Stimulated activated naive CD8-positive, alpha-beta T cell treated with anti-CD3 and anti-CD28 coated beads, Interleukin-15, amount 100 ng/mL, for 72 hours (primary cell): Measurements from ENCODE around the gene ASPDH.
"Not testable (repeated sequence)": the region's sequence is repeated elsewhere in the genome, so short reads cannot be mapped to it uniquely, and the experiment has no call there.

ENCODE experiments used
- ATAC-seq: fragments of 150-1000 bp; cut with Tn5 transposase; 2 replicates; pipeline ENCODE4 v1.10.0; 2021; ENCODE audit warnings: mild to moderate bottlenecking, moderate library complexity
- DNase-seq, 2 donors: peaks; one replicate each; pipeline ENCODE4 v3.0.0; 2021 to 2022
- H3K27ac Mint-ChIP-seq, 2 donors: one replicate each; pipeline ENCODE4 v1.8.0; 2022; ENCODE audit warnings: mild to moderate bottlenecking in 2 of 2, mixed read lengths in 2 of 2, moderate library complexity in 2 of 2
- H3K27me3 Mint-ChIP-seq: one replicate; pipeline ENCODE4 v1.8.0; 2022; ENCODE audit warnings: mixed read lengths
- H3K4me1 Mint-ChIP-seq: one replicate; pipeline ENCODE4 v1.8.0; 2022; ENCODE audit warnings: mild to moderate bottlenecking, mixed read lengths
- H3K4me3 Mint-ChIP-seq, 2 donors: one replicate each; pipeline ENCODE4 v1.8.0; 2022; ENCODE audit warnings: mild to moderate bottlenecking in 2 of 2, mixed read lengths in 2 of 2, moderate library complexity in 1 of 2
- H3K9me3 Mint-ChIP-seq, 2 donors: one replicate each; pipeline ENCODE4 v1.8.0; 2022; ENCODE audit warnings: mixed read lengths in 2 of 2

Gene ASPDH

DNA sequence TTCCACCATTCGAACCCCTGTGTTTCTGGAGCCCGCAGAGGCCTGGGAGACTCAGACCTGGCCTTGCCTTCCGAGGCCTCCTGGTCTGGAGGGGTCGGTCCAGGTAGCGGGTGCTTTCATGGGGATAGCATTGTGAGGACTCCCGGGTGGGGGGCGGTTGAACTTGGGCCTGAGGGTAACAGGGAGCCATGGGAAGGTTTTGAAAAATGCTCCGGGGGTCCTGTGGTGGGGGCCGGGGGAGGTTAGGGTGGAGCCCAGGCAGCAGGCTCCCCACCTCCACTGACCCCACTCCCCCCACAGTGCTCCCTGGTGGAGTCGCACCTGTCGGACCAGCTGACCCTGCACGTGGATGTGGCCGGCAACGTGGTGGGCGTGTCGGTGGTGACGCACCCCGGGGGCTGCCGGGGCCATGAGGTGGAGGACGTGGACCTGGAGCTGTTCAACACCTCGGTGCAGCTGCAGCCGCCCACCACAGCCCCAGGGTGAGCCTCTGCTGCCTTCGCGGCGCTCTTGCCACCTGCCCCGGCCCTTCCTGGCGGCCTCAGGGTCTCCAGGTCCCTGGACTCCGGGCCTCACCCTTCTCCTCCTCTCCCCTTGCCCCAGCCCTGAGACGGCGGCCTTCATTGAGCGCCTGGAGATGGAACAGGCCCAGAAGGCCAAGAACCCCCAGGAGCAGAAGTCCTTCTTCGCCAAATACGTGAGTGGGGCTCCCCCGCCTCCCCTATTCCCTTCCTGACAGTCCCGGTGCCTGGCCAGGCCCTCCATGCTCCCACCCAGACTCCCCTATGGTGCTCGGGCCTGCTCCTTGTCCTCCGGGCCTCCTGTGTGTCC lies 33.2 kb downstream of the ASPDH start:
- peaks cover 39% of the 10 kb centered on the region for H3K4me1 Mint-ChIP-seq
- no peak for ATAC-seq
- H3K9me3 Mint-ChIP-seq: peaks cover 0 to 7% of the 10 kb centered on the region in 2 donors
- H3K4me3 Mint-ChIP-seq: no peak overlapping the region
- H3K27ac Mint-ChIP-seq: peak overlapping the region; percentile 19 to 34
- no peak for DNase-seq
- H3K27me3 Mint-ChIP-seq: no peaks in the 10 kb centered on the region

DNA sequence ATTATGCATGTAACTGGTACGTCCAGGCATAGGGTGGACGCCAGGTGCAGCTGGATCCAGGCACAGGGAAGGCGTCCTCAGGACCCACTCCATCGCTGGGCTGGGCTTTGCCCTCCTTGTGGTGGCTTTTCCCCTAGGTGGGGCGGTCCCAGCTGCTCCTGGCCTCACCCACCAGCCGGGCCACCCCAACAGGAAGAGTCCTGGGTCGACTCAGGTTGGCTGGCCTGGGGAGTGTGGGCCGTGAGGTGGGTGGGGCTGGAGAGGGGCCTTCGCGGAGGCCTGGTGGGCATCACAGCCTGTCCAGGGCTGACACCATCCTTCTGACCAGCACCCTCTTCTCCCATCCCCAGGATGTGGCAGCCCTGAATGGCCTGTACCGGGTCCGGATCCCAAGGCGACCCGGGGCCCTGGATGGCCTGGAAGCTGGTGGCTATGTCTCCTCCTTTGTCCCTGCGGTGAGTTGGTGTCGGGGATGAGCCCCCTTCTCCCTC lies 33.9 kb downstream of the ASPDH start:
- DNase-seq (no peak), ATAC-seq (no peak)
- H3K27ac Mint-ChIP-seq: no peak overlapping the region
- peaks cover 46% of the 10 kb centered on the region for H3K4me1 Mint-ChIP-seq
- no peak overlapping the region for H3K4me3 Mint-ChIP-seq
- no peaks in the 10 kb centered on the region for H3K27me3 Mint-ChIP-seq
- peaks cover 0 to 7% of the 10 kb centered on the region in 2 donors for H3K9me3 Mint-ChIP-seq

DNA sequence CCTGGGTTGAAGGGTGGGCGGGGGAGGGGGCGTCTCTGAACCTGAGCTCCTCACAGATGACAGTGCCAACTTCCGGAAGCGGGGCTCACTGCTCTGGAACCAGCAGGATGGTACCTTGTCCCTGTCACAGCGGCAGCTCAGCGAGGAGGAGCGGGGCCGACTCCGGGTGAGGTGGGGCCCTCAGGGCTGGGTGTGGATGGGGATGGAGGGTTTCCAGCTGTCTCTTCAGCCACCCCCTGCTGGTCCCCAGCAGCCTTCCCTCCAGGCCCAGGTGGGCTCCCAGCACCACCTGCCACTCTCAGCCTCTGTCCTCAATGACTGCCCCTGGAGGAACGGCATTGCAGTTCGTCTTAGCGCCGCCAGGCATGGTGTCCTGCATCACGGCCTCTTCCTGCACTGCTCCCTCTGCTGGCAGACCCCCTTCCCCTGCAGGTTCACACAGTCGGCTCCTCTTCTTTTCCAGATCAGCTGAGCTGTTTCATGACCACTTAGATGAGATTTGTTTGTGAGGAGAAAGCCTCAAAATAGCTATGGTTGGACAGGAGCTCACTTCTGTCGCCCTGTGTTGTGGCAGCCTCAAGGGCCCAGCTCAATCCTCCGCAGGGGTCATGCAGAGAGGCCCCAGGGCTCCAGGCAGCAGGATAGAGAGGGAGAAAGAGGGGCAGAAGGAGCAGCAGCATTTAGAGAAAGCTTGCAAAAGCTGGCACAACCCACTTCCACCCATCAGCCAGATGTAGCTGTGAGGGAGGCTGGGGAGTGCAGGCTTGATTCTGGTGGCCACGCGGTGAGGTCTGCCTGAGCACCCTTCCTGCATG lies 34.6 kb downstream of the ASPDH start:
- peak overlapping the region; percentile 46 to 78 for H3K27ac Mint-ChIP-seq
- DNase-seq: no peak
- H3K9me3 Mint-ChIP-seq: peaks cover 0 to 7% of the 10 kb centered on the region in 2 donors
- H3K4me1 Mint-ChIP-seq: peaks cover 46% of the 10 kb centered on the region
- no peaks in the 10 kb centered on the region for H3K27me3 Mint-ChIP-seq
- H3K4me3 Mint-ChIP-seq: peak overlapping the region in 1 of 2 donors; percentile 24
- no peak for ATAC-seq

DNA sequence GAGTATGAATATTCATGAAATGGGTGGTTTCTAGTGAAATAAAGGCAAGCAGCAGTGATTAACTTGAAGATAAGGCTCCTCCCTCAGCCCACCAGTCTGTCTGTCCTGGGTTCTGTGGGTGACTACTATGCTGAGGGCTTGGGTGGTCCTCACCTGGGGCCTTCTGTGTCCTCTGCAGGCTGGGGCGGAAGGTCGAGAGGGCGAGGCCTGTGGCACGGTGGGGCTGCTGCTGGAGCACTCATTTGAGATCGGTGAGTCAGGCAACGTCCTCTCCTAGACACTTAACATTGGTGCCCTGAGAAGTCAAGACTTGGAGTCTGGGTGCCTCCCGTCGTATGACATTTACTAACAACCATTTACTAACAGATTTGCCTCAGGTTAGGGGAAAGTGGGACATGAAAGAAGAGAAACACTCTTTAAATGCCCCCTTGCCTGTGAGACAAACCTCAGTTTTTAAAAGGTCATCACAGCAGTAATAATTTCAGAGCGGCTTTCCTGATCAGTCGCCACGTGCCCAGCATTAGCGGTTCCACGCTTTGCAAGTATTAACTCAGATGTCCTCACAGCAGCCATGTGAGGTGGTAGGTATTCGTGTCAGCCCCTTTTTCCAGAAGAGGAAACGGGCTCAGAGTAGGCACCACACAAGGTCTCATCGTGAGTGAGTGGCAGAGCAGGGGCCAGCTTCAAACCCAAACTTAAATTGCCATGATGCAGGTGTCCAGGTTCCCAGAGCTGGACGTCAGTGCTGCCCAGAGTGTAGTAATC lies 35.8 kb downstream of the ASPDH start:
- no peaks in the 10 kb centered on the region for H3K27me3 Mint-ChIP-seq
- H3K27ac Mint-ChIP-seq: peak overlapping the region; percentile 2 to 3
- peaks cover 0 to 7% of the 10 kb centered on the region in 2 donors for H3K9me3 Mint-ChIP-seq
- DNase-seq (no peak), ATAC-seq (no peak)
- peaks cover 46% of the 10 kb centered on the region for H3K4me1 Mint-ChIP-seq
- H3K4me3 Mint-ChIP-seq: peak overlapping the region; percentile 95 to 100

DNA sequence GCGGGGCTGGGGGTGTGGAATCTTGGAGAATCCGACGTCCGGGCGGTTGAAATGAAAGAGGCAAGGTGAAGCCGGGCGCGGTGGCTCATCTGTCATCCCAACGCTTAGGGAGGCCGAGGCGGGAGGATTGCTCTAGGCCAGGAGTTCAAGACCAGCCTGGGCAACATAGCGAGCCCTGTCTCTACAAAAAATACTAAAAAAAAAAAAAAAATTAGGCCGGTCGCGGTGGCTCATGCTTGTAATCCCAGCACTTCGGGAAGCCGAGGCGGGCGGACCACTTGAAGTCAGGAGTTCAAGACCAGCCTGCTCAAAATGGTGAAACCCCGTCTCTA lies 36.8 kb downstream of the ASPDH start:
- DNase-seq (no peak), ATAC-seq (peak; percentile 7)
- peak overlapping the region; percentile 95 to 100 for H3K4me3 Mint-ChIP-seq
- H3K4me1 Mint-ChIP-seq: peaks cover 46% of the 10 kb centered on the region
- H3K9me3 Mint-ChIP-seq: peaks cover 0 to 7% of the 10 kb centered on the region in 2 donors
- peak overlapping the region; percentile 97 to 99 for H3K27ac Mint-ChIP-seq
- no peaks in the 10 kb centered on the region for H3K27me3 Mint-ChIP-seq

DNA sequence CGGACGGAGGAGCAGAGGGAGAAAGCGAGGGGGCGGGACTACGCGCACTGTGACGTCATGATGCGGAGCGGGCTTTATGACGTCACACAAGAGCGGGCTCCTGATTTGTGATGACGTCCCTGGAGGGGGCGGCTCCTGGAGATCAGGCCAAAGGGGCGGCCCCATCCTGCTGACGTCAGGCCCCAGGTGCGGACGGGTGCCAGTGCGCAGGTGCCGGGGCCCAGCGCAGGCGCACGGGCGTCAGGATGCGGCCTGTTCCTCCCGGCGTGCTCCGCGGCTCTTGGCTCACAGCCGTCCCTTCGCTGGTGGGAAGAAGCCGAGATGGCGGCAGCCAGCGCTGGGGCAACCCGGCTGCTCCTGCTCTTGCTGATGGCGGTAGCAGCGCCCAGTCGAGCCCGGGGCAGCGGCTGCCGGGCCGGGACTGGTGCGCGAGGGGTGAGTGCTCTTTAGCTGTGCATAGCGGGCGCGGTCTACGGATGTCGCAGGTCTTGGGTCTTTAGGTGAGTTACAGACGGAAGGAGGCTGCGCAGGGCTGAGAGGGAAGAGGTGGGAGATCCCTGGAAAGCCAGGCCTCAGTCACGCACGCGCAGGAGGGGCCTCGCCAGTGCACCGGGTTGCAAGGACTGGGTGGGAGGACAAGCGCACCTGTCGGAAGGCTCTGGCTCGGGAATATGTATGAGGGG lies 37.3 kb downstream of the ASPDH start, which contains the start of the genes EMC10 and GARIN5A:
Gene EMC10, plus strand, starts transcription at position 284 of the 683 bp plus-strand sequence. Its CDS starts 38 bp downstream, at position 322.
Gene GARIN5A, minus strand, starts transcription at position 625 of the 683 bp plus-strand sequence. Its CDS starts 460 bp downstream, at position 165.
- ATAC-seq: peak; percentile 97
- H3K4me3 Mint-ChIP-seq: peak within 1 kb of the TSS; percentile 95 to 100
- H3K9me3 Mint-ChIP-seq: peaks cover 0 to 7% of the 10 kb centered on the region in 2 donors
- H3K27ac Mint-ChIP-seq: peak within 1 kb of the TSS; percentile 97 to 99
- H3K4me1 Mint-ChIP-seq: peaks cover 46% of the 10 kb centered on the region
- peak; percentile 96 to 98 for DNase-seq
- no peaks in the 10 kb centered on the region for H3K27me3 Mint-ChIP-seq

DNA sequence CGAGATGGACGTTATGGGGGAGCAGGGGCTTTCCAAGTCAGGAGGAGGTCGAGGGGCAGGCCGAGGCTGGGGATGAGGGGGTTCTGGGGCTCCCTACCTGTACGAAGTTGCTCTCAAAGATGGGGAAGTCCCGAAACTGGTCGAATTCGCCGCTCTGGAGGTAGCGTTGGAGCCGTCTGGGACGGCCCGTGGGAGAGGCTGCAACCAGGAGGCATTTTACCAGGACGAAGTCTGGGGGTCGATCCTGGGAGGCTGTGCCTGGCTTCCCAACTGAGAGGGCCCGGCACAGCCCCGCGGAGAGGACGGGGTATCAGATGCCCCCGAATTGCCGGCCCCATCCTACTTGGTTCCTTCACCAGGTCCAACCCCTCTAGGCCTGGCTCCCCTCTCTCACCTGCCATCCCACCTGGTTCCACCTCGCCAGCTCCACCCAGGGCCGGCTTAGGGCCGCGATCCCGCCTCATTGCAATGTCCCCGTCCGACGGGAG lies 37.9 kb downstream of the ASPDH start:
- H3K9me3 Mint-ChIP-seq: peaks cover 0 to 7% of the 10 kb centered on the region in 2 donors
- peaks cover 46% of the 10 kb centered on the region for H3K4me1 Mint-ChIP-seq
- ATAC-seq: peak; percentile 6
- no peak for DNase-seq
- peak overlapping the region in 1 of 2 donors; percentile 99 for H3K27ac Mint-ChIP-seq
- H3K27me3 Mint-ChIP-seq: no peaks in the 10 kb centered on the region
- H3K4me3 Mint-ChIP-seq: peak overlapping the region; percentile 71 to 100

DNA sequence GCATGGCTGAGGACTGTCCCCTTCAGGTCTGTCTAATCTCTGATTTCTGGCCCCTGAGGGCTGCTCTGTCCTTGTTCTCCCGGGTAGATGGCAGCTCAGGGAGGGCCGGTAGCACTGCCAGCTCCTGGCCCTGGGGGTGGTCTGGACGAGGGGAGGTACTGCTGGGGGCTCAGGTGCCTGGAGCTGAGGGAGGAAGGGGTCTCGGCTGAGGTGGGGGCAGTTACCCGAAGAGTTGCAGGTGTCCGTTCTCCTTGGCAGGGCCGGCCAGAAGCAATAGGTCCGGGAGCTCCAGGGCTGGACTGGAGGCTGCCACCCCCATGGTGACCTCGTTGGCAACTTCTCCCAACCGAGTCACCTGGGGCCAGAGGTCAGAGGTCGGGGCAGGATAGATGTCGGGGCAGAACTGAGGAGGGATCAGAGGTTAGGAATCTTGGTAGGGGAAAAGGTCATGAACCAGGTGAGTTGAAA lies 38.6 kb downstream of the ASPDH start:
- ATAC-seq: no peak
- Mint-ChIP-seq H3K4me1 (peaks cover 46% of the 10 kb centered on the region), H3K4me3 (peak overlapping the region; percentile 45 to 100), H3K27me3 (no peaks in the 10 kb centered on the region), H3K27ac (peak overlapping the region in 1 of 2 donors; percentile 99), H3K9me3 (peaks cover 0 to 7% of the 10 kb centered on the region in 2 donors)
- no peak for DNase-seq

DNA sequence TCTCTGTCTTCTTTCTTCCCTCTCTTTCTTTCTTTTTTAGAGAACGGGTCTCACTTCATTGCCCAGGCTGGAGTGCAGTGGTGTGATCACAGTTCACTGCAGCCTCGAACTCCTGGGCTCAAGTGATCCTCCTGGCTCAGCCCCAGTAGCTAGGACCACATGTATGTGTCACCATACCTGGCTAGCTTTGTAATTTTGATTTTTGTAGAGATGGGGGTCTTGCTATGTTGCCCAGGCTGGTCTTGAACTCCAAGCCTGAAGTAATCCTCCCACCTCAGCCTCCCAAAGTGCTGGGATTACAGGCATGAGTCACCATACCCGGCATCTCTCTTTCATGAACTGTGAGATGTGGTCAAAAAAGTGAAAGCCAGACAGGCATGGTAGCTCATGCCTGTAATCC lies 40.4 kb downstream of the ASPDH start:
- not testable (repeated sequence) for H3K9me3 Mint-ChIP-seq, H3K27ac Mint-ChIP-seq, DNase-seq, H3K4me3 Mint-ChIP-seq, ATAC-seq
- peaks cover 12% of the 10 kb centered on the region for H3K27me3 Mint-ChIP-seq
- H3K4me1 Mint-ChIP-seq: peaks cover 34% of the 10 kb centered on the region

DNA sequence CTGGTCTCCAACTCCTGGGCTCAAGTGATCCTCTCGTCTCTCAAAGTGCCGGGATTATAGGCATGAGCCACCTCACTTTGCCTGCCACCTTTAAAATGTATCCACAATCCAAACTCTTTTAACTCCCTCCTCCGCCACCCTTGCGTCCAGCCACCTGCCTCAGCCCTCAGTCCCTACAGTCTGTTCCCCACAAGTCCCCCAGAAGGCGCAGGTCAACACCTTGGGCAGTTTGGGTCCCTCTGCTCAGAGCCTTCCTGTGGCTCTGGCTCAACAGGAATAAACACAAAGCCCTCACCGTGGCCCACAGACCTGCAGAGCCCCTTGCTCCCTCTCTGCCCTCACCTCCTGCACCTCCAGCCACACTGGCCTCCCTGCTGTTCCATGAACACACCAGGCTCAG lies 44.9 kb downstream of the ASPDH start:
- Mint-ChIP-seq H3K9me3 (no peaks in the 10 kb centered on the region), H3K4me1 (no peaks in the 10 kb centered on the region), H3K27me3 (peaks cover 28% of the 10 kb centered on the region), H3K4me3 (no peak overlapping the region), H3K27ac (no peak overlapping the region)
- DNase-seq (no peak), ATAC-seq (no peak)

DNA sequence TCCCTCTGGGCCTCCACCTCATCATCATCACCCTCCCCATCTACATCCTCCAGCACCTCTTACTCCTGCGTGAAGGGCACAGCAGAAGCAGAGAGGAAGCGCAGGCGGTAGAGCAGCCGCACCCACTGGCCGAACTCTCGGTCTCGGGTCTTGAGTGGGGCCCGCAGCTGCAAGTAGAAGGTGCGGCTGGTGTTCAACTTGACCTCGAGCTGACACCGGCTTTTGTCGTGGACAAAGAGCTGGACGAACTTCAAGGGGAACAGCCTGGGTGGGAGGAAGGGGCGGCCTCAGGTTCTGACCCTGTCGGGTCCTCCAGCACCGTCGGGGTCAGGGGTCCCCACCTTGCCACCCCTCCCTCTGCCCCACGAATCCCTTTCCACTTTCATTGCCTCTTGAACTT lies 46.1 kb downstream of the ASPDH start:
- Mint-ChIP-seq H3K4me1 (no peaks in the 10 kb centered on the region), H3K4me3 (no peak overlapping the region), H3K9me3 (no peaks in the 10 kb centered on the region), H3K27me3 (peaks cover 28% of the 10 kb centered on the region), H3K27ac (no peak overlapping the region)
- ATAC-seq (no peak), DNase-seq (no peak)

DNA sequence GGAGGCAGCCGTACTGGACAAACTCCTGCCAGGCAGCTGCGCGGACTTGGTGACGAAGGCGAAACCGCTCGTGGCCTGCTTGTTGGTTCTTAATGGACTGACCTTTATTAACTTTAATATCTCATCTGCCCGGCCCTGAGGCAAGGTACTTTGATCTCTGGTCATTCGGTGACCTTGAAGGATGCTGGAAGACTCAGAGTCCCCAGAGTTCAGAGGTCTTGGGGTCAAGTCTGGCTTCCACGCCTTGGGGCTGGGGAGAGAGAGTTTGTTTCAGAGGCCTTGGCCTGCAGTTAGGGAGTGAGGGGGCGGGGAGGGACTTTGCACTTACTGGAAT lies 47.0 kb downstream of the ASPDH start:
- Mint-ChIP-seq H3K27me3 (peaks cover 28% of the 10 kb centered on the region), H3K4me3 (no peak overlapping the region), H3K9me3 (no peaks in the 10 kb centered on the region), H3K4me1 (no peaks in the 10 kb centered on the region), H3K27ac (no peak overlapping the region)
- no peak for ATAC-seq
- DNase-seq: no peak

DNA sequence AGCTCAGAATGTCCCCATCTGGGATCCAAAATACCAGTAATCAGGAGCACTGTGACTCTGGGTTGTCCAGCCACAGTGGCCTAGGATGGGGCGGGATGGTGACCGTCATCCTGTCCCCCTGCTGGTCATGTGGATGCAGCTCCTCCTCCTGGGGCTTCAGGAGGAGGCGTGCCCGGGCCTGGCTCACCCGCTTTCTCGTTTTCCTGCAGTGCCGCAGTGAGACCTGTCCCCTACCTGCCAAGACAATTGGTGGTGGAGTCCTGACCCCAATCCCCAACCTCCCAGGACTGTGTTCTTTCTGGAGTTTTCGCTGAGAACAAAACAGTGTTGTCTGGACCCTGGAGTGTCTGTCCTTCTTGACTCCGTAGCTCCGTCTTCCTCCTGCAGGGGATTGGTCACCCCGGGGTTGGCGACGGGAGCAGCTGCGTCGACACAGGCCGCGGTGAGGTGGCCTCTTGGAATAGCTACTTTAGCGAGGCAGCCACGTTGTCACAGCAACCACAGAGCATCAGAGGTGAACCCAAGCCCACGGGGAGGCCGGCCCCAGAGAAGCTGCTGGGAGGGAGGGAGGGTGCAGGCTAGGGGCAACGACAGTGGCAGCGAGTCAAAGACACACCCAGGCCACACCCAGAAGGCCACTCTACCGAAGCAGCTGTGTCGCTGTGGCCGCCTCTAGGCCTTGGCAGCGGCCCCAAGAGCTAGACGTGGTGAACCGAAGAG lies 47.6 kb downstream of the ASPDH start:
- H3K27me3 Mint-ChIP-seq: peaks cover 28% of the 10 kb centered on the region
- H3K9me3 Mint-ChIP-seq: no peaks in the 10 kb centered on the region
- ATAC-seq (no peak), DNase-seq (no peak)
- H3K4me1 Mint-ChIP-seq: peaks cover 5% of the 10 kb centered on the region
- no peak overlapping the region for H3K27ac Mint-ChIP-seq
- no peak overlapping the region for H3K4me3 Mint-ChIP-seq

DNA sequence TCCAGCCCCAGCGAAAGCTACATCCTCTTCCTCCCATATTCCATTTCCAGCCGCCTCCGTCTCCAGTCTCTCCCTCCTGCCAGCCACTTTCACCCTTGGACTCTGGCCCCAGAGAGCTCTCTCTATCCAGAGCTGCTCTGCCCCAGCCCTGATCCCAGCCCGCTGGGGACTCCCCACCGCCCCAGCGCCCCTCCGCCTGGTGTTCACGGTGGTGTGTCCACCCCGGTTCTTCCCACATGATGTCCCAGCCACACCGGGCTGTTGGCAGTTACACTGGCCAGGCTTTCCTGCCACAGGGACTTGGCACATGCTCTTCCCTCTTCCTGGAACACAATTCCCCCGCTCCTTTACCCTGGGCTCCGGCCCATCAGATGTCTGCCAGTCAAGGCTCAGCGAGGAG lies 48.7 kb downstream of the ASPDH start:
- H3K4me1 Mint-ChIP-seq: peaks cover 13% of the 10 kb centered on the region
- H3K27me3 Mint-ChIP-seq: peaks cover 32% of the 10 kb centered on the region
- ATAC-seq (no peak), DNase-seq (no peak)
- H3K9me3 Mint-ChIP-seq: no peaks in the 10 kb centered on the region
- peak overlapping the region in 1 of 2 donors; percentile 74 for H3K27ac Mint-ChIP-seq
- no peak overlapping the region for H3K4me3 Mint-ChIP-seq
